Prostate gland (tissue), 2 donors: Measurements from ENCODE around the gene CELF2.

Experiments used
- POLR2A ChIP-seq: fragments of 450-650 bp; IDR thresholded peaks from one replicate; pipeline ENCODE4 v1.6.1; 2016; ENCODE audit warnings: antibody characterized with exemption, mild to moderate bottlenecking
- POLR2AphosphoS5 ChIP-seq: sonication (generic); formaldehyde crosslinking; IDR thresholded peaks from one replicate; pipeline ENCODE4 v1.6.1; 2017; ENCODE audit warnings: antibody characterized with exemption
- TF ChIP-seq, protein P1 (sequence below), 4 experiments: fragments of 200-600 bp in 2 of 4; fragments of 450-650 bp in 2 of 4; sonication (generic) in 2 of 4; IDR thresholded peaks; 1 replicate in 3 of 4; 2 replicates in 1 of 4; pipeline ENCODE4 v1.5.1; 2016 to 2019; ENCODE audit warnings: antibody characterized with exemption in 4 of 4, mild to moderate bottlenecking in 2 of 4, moderate library complexity in 2 of 4

DNA sequence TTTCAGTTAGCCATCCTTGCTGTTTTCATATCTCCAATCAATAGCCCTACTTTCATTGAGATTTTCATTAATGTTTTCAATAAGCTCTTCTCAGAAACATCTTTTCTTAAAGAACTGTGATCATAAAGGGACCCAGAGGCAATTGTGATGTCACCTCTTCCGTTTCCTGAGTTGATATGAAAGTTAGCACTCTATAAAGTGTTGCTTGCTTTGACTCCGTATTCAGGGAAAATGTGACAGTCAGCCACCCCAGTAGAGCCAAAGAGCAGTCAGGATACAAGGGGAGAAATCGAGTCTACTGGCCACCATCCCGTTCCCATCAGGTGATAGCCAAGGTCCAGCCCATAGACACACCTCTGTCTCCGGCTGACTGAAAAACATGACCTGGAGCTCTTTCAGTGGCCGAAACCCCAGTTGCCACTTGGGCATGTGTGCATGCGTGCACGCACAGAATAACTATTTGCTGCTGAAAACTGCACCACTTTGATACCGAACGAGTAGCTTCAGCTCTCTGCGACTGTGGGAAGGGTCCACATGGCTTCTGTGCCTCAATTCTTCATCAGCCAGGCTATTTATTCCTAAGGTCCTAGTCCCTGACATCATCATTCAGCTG, 302.4 kb downstream of the CELF2 start:
- TF ChIP-seq POLR2AphosphoS5, result no peak
- TF ChIP-seq, protein P1, sequence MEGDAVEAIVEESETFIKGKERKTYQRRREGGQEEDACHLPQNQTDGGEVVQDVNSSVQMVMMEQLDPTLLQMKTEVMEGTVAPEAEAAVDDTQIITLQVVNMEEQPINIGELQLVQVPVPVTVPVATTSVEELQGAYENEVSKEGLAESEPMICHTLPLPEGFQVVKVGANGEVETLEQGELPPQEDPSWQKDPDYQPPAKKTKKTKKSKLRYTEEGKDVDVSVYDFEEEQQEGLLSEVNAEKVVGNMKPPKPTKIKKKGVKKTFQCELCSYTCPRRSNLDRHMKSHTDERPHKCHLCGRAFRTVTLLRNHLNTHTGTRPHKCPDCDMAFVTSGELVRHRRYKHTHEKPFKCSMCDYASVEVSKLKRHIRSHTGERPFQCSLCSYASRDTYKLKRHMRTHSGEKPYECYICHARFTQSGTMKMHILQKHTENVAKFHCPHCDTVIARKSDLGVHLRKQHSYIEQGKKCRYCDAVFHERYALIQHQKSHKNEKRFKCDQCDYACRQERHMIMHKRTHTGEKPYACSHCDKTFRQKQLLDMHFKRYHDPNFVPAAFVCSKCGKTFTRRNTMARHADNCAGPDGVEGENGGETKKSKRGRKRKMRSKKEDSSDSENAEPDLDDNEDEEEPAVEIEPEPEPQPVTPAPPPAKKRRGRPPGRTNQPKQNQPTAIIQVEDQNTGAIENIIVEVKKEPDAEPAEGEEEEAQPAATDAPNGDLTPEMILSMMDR (IDR thresholded peaks at IDR 0.05), result no peak
- no peak for TF ChIP-seq POLR2A
